HG02759 (cell line): Measurements from ENCODE around the gene ETV7.
"Not testable (repeated sequence)": the region's sequence is repeated elsewhere in the genome, so short reads cannot be mapped to it uniquely, and the experiment has no call there.

Source experiments
- ATAC-seq: cut with Tn5 transposase; IDR thresholded peaks from one replicate; pipeline ENCODE4 v1.9.1; 2021; ENCODE audit warnings: mild to moderate bottlenecking, moderate library complexity; ENCODE audit not compliant: unreplicated experiment

The ETV7 gene

DNA sequence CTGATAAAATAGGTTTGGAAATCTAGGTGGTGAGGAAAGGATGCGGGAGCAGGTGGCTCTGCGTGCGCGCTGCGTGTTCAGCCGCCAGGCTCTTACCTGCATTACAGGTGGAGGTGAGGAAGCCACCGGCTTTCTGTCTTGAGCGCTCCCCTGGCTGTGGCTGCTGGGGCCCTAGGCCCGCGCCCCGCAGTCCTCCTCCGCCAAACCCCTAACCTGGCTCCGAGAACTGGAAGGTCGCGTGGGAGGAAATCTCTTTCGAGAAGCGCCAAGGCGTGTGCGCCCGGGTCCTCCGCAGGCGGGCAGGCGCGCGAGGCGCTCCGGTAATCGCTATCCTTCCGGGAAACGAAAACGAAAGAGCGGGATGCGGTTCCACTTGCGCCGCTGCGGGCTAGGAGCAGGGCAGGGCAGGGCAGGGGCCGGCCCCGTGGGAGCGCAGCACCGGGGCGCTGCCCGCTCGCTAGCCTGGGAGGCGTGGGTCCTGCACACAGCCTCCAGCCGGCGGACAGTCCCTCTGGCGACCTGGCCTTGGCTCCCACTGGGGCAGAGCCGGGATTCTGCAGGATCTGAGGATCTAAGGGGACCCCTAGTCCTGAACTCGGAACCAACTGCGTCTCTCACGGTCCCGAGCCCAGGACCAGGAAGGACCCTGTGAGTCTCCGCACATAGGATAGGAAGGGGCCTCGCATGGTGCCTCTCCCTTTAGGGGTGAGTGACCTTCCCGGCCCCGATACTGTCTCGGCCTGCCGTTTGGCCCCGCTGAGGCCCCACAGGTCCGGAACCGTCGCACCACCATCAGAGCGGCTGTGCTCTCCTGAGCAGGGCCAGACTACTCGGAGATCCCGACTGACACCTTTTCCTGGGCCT, at the start of gene ETV7:
TSS of gene ETV7 (minus strand) at position 230 of the 864 bp plus-strand sequence. CDS start at position 102, 128 bp downstream.
- no peak for ATAC-seq

- no peak for ATAC-seq
Measured at GRCh38 chr6:36436466-36436865, 49.0 kb upstream of the ETV7 start.

DNA sequence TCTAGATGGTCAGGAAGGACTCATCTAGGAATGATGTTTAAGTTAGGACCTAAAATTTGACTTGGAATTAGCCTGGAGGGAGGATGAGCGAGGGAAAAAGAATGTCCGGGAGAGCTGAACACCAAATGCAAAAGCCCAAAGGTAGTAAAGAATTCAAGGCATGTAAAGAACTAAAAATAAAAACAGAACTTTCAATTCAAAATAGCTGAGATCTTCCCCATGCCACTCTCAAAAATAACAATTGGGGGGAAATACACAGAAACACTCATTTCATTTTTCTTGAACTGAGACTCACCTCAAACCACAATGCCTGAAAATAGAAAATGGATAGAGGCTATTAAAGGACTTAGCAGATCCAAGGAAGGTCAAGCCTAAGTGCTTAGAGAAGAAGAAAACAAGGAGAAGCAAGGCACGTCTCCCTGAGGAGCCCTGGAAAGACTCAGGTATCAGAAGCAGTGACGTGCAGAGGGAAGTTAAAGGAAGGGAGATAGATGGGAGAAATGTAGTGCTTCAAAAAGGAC, 44.7 kb upstream of the ETV7 start:
- ATAC-seq: no peak

DNA sequence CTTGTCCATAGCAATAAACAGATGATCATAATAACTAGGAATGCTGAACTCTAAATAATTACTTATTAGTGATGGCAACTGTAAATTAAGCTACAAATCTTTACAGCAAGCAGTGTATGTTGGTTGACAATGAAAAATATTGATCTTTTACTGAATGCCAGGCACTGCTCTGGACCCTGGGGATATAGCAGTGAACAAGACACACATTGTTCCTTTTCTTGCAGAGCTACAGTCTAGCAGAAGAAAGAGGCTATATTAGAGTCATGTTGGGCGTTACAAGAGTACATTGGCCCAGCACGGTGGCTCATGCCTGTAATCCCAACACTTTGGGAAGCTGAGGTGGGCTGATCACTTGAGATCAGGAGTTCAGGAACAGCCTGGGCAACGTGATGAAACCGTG, 43.7 kb upstream of the ETV7 start:
- no peak for ATAC-seq

GRCh38 chr6:36430351-36430750, 42.9 kb upstream of the ETV7 start:
- ATAC-seq: no peak

GRCh38 chr6:36428911-36429310, 41.4 kb upstream of the ETV7 start:
- no peak for ATAC-seq

DNA sequence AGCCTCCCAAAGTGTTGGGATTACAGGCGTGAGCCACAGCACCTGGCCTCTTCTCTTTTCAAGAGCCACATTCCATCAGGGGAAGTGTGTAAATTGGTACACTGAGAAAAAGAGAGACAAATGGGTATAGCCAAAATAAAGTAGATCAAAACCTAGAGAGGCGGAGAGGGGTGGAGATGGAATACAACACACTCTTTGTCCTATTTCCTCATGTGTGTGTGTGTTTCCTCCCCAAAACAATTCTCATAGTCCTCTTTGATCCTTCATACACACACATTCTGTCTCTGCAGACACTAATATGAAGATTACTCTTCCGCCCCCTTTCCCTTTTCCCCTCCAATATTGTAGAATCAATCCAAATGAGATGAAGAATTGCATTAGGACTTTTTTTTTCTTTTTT, 39.2 kb upstream of the ETV7 start:
- no peak for ATAC-seq

- ATAC-seq: peak; percentile 98
Measured at GRCh38 chr6:36423101-36423824, 35.8 kb upstream of the ETV7 start.

GRCh38 chr6:36422714-36423100, 35.2 kb upstream of the ETV7 start:
- ATAC-seq: no peak

DNA sequence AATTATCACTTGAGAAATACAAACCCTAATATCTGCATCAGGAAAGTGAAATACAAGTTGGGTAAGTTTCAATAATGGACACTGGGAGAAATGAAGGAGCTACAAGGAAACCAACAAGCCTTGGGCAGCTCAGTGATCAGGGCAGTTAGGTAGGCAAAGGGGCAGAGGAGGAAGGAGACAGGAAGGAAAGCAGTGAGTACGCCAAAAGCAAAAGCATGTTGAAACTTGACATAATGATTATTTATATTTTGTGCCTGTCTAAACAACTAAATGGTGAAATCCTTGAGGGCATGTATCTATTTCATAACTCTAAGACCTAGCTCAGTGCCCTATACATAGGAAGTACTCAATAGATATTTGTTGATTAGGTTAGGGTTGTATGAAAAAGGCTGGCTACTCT, 31.8 kb upstream of the ETV7 start:
- no peak for ATAC-seq

- ATAC-seq: no peak
Measured at GRCh38 chr6:36418558-36418957, 31.1 kb upstream of the ETV7 start.

DNA sequence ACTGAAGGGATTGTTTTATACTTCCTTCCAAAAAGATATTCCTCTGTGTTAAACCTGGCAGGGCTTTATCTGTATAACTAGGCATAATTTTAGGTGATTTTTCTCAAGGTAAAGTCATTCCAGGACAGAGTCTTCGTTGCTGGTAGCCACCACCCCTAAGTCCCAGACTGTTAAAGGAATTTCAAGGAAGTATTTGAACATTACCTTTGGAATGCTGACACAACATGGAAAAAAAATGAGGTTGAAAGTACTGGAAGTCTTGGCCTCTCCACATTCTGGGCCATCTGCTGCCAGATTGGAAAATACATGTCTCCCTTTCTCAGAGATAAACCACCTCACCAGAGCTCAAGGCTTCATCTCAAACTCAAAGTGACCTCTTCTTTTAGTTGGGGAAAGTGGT, 27.0 kb upstream of the ETV7 start:
- no peak for ATAC-seq

DNA sequence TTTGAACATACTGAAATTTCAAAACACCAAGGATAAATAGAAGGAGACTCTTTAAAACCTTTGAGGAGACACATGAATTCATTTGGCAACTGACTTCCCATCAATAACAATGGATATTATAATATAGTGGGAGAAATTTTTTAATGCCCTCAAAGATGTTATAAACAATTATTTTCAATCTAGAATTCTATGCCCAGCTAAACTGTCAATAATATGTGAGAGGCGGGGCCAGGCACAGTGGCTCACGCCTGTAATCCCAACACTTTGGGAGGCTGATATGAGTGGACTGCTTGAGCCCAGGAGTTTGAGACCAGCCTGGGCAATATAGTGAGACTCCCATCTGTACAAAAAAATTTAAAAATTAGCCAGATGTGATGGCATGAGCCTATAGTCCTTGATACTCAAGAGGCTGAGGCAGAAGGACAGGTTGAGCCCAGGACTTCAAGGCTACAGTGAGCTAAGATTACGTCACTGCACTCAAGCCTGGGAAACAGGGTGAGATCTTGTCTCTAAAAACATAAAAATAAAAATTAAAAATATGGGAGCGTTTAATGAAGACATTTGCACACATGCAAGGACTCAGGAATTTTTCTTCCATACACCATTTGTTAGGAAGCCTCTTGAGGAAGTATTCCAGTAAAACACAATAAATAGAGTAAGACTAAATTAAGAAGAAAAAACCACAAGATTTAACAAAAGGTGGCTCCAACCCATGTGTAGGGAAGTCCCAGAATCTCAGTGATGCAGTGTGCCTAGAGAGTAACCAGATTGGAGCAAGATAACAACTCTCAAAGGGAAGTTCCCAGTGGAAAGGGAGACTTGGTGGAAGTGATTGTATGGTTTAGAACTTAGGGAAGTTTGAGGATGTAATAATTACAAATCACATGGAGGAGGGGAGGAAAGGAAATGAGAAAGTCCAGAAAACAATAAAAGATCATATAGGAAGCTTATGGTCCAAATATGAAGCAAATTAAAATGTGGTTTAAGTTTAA, 26.3 kb upstream of the ETV7 start:
- ATAC-seq: no peak

DNA sequence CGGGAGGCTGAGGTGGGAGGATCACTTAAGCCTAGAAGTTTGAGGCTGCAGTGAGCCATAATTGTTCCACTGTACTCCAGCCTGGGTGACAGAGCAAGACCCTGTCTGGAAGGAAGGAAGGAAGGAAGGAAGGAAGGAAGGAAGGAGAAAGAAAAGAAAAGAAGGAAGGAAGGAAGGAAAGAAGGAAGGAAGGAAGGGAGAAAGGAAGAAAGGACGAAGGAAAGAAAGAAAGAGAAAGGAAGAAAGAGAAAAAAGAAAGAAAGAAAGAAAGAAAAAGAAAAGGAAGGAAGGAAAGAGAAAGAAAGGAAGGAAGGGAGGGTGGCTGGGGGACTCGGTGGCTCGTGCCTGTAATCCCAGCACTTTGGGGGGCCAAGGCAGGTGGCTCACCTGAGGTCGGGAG, 22.2 kb upstream of the ETV7 start:
- not testable (repeated sequence) for ATAC-seq

DNA sequence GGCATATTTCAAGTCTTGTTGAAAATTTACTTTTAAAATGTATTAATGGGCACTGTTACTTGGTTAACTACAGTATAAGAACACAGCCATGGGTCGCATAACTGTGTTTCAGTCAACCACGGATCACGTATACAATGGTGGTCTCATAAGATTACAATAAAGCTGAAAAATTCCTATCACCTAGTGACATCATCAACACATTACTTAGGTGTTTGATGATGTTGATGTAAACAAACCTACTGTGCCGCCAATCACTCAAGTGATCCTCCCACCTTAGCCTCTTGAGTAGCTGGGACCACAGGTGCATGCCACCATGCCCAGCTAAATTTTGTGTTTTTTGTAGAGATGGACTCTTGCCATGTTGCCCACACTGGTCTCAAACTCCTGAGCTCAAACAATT, 16.7 kb upstream of the ETV7 start:
- no peak for ATAC-seq

DNA sequence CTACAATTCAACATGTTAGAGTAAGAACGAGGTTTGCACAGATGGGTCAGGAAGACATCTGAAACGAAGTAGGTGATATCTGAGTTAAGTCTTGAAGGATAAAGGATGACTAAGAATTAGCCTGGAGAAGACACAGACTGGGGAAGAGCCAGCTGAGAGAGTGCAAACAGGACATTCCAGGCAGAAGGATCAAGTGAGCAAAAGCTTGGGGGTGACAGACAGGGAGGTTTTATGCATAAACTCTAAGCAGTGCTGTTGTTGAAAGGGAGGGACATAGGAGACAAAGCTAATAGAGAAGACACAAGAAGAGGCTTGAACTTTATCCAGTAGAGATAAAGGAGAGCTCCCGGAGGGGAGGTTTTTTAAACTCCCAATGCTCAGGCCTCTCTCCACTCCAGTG, 15.0 kb upstream of the ETV7 start:
- ATAC-seq: no peak

GRCh38 chr6:36399970-36400369, 12.5 kb upstream of the ETV7 start:
- no peak for ATAC-seq

DNA sequence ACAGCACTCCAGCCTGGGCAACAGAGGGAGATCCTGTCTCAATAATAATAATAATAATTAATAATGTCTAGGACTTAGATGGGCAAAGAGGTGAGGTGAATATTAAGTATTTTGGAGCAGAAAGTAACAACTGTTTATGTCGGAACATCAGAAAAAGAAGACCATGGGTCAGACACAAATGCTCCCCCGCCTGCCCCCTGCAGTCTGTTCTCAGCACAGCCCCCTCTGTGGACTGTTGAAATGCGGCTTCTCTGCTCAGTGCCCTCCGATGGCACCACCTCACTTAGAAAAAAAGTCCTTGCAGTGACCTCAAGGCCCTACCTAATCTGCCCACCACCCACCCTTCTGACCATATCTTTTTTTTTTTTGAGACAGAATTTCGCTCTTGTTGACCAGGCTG, 5.2 kb upstream of the ETV7 start:
- no peak for ATAC-seq

DNA sequence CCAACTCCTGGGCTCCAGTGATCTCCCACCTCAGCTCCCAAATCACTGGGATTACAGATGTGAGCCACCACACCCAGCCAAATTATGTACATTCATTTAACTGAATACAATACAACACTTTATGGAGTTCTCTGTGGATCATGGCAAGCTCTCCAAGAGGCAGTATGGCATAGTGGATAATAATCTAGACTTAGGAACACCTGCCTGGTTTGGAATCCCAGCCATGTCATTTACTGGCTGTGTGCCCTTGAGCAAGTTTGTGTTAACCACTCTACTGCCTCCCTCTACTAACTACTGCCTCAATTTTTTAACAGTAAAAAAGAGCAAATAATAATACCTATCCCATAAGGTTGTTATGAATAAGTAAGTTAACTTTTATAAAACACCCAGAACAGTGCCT, 1.9 kb upstream of the ETV7 start:
- no peak for ATAC-seq

- ATAC-seq: no peak
Measured at GRCh38 chr6:36386495-36387439, 702 bp downstream of the ETV7 start.
